Panc1 (cell line): ENCODE results near the gene GNAT1. TPM values are rescaled to one million over a fixed set of nuclear protein-coding genes. Genes with fewer than 3 reads are reported as not detected.

Experiments
- ATAC-seq: fragments of 200-7000 bp; cut with Tn5 transposase; 2 replicates; pipeline ENCODE4 v1.9.1; 2020; ENCODE audit warnings: mild to moderate bottlenecking, moderate library complexity
- BruUV-seq: library from RNA; stranded (reverse); fragments of 400-500 nt; replicated peaks from 2 replicates; lab custom pipeline; 2021; lab: Mats Ljungman, UMichigan
- CTCF ChIA-PET: fragments of 300-600 bp; sonication (Branson Sonifier 250); formaldehyde crosslinking; loops from one replicate; lab custom pipeline; 2022; ENCODE audit warnings: antibody characterized with exemption; lab: Charles Lee
- POLR2A ChIA-PET: fragments of 300-600 bp; sonication (Branson Sonifier 250); formaldehyde crosslinking; loops from one replicate; lab custom pipeline; 2022; ENCODE audit warnings: antibody characterized with exemption; lab: Charles Lee
- DNase-seq: peaks from one replicate; pipeline ENCODE4 v3.0.0-alpha.2; 2010; ENCODE audit warnings: low read depth, low spot score
- H3K27ac ChIP-seq: 2 replicates; pipeline ENCODE4 v1.5.1; 2011; ENCODE audit warnings: mild to moderate bottlenecking, low read length, inconsistent platforms
- H3K27me3 ChIP-seq: fragments of 200-500 bp; sonication (Bioruptor generic); 2 replicates; pipeline ENCODE4 v1.6.0; 2014; ENCODE audit warnings: low read length, inconsistent platforms; ENCODE audit not compliant: control insufficient read depth, insufficient read depth
- H3K36me3 ChIP-seq: fragments of 200-500 bp; sonication (Bioruptor generic); 2 replicates; pipeline ENCODE4 v1.5.1; 2014; ENCODE audit warnings: inconsistent platforms, mild to moderate bottlenecking, low read length, moderate library complexity; ENCODE audit not compliant: control insufficient read depth, insufficient read depth
- H3K4me1 ChIP-seq: 2 replicates; pipeline ENCODE4 v1.5.1; 2011; ENCODE audit warnings: inconsistent platforms, mild to moderate bottlenecking, low read length, moderate library complexity; ENCODE audit not compliant: control insufficient read depth, insufficient read depth
- H3K4me3 ChIP-seq, 2 experiments: 2 replicates each; pipeline ENCODE4 v1.5.1; 2011 to 2012; ENCODE audit warnings: low read depth in 2 of 2, low read length in 2 of 2, mild to moderate bottlenecking in 2 of 2, inconsistent platforms in 1 of 2, moderate library complexity in 1 of 2
- H3K9me3 ChIP-seq: fragments of 200-500 bp; sonication (Bioruptor generic); 2 replicates; pipeline ENCODE4 v1.5.1; 2014; ENCODE audit warnings: low read depth, mild to moderate bottlenecking, inconsistent platforms, low read length, moderate library complexity; ENCODE audit not compliant: control insufficient read depth, insufficient read depth
- POLR2AphosphoS5 ChIP-seq: IDR thresholded peaks from 2 replicates; pipeline ENCODE4 v1.6.1; 2012; ENCODE audit warnings: mild to moderate bottlenecking, low read depth, low read length, moderate library complexity
- REST ChIP-seq, 2 experiments: IDR thresholded peaks; 2 replicates each; pipeline ENCODE4 v1.6.1; 2011 to 2012; ENCODE audit warnings: low read depth in 2 of 2, control low read depth in 1 of 2, low read length in 1 of 2, mild to moderate bottlenecking in 1 of 2, moderate library complexity in 1 of 2; ENCODE audit not compliant: insufficient read depth in 1 of 2
- SIN3A ChIP-seq: IDR thresholded peaks from 2 replicates; pipeline ENCODE4 v1.6.1; 2012; ENCODE audit warnings: low read depth, mild to moderate bottlenecking, low read length, moderate library complexity, borderline replicate concordance; ENCODE audit not compliant: insufficient read depth
- TCF7L2 ChIP-seq: IDR thresholded peaks from 2 replicates; pipeline ENCODE4 v1.6.1; 2011; ENCODE audit warnings: mild to moderate bottlenecking, low read depth, low read length, inconsistent platforms
- in situ Hi-C: cut with HindIII; loops from 2 replicates; pipeline ENCODE4 v1.10.0; 2016; ENCODE audit warnings: low sequenced_read_pairs, low pct_unique_long_range_greater_than_20kb
- intact Hi-C: fragments of 100-400 bp; cut with micrococcal nuclease; formaldehyde crosslinking; loops from one replicate; pipeline ENCODE4 v1.10.0; 2022; ENCODE audit not compliant: unreplicated experiment
- total RNA-seq: library from RNA; stranded (reverse); gene quantifications from one replicate; pipeline ENCODE4 v1.2.1, GENCODE V29; 2021; ENCODE audit not compliant: unreplicated experiment
- TF ChIP-seq, protein P1 (sequence below): fragments of 450-650 bp; IDR thresholded peaks from 2 replicates; pipeline ENCODE4 v1.5.1; 2017; ENCODE audit warnings: mild to moderate bottlenecking

Gene GNAT1
- total RNA-seq, 1 experiment from 2014 or later: not detected

DNA sequence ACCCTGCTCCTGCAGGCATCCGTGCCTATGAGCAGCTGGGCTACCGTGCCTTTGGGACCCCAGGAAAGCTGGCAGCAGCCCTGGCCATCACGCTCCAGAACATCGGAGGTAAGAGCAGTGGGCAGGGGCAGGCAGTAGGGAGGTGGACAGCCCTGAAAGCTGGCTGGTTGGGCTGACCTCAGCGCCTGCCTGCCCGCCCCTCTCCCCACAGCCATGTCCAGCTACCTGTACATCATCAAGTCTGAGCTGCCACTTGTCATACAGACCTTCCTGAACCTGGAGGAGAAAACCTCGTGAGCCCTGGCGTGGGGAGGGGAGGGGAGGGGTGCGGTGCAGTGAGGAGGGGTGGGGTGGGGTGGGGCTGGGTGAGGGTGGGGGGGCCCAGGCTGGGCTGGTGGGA, 24.1 kb downstream of the GNAT1 start:
- intact Hi-C loops: no loop called here
- BruUV-seq: no TSS peak
- Histone ChIP-seq H3K27ac (no peak overlapping the region), H3K4me1 (no peaks in the 10 kb centered on the region; the same call in 1 of the 2 replicates), H3K27me3 (no peaks in the 10 kb centered on the region), H3K4me3 (no peak overlapping the region), H3K36me3 (no peaks in the 10 kb centered on the region), H3K9me3 (no peaks in the 10 kb centered on the region)
- no peak for DNase-seq
- TF ChIP-seq, protein P1, sequence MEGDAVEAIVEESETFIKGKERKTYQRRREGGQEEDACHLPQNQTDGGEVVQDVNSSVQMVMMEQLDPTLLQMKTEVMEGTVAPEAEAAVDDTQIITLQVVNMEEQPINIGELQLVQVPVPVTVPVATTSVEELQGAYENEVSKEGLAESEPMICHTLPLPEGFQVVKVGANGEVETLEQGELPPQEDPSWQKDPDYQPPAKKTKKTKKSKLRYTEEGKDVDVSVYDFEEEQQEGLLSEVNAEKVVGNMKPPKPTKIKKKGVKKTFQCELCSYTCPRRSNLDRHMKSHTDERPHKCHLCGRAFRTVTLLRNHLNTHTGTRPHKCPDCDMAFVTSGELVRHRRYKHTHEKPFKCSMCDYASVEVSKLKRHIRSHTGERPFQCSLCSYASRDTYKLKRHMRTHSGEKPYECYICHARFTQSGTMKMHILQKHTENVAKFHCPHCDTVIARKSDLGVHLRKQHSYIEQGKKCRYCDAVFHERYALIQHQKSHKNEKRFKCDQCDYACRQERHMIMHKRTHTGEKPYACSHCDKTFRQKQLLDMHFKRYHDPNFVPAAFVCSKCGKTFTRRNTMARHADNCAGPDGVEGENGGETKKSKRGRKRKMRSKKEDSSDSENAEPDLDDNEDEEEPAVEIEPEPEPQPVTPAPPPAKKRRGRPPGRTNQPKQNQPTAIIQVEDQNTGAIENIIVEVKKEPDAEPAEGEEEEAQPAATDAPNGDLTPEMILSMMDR: no peak
- TF ChIP-seq TCF7L2 (no peak), SIN3A (no peak), REST (IDR thresholded peaks at IDR 0.05; ENCODE audit: insufficient read depth in 1 of 2, low read depth in 2 of 2, low read length in 1 of 2) (no peak)
- in situ Hi-C loops: no loop called here
- ATAC-seq: no peak
- CTCF ChIA-PET: interaction anchor here (0.9 kb wide), 1 partner anchor 21 kb away, joined by 4 read pairs; no protein-coding TSS in a partner anchor
- POLR2A ChIA-PET: no interaction called here

DNA sequence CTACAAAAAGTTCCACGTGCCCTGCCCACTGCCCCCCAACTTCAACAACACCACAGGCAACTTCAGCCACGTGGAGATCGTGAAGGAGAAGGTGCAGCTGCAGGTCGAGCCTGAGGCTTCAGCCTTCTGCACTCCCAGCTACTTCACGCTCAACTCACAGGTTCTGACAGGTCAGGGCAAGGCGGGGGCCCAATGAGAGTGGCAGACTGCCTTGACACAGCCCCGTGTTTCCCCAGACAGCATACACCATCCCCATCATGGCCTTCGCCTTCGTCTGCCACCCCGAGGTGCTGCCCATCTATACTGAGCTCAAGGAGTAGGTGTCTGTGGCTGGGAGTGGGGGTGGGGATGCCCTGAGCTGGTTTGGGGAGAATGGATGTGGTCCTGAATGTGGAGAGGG, 26.3 kb downstream of the GNAT1 start:
- in situ Hi-C loops (no loop called here), intact Hi-C loops (no loop called here)
- ATAC-seq (no peak), DNase-seq (no peak)
- no peaks in the 10 kb centered on the region for H3K36me3 ChIP-seq
- no peak for TF ChIP-seq SIN3A
- no peak for TF ChIP-seq POLR2AphosphoS5
- TF ChIP-seq TCF7L2: no peak
- TF ChIP-seq, protein P1: no peak
- no peak for TF ChIP-seq REST (IDR thresholded peaks at IDR 0.05; ENCODE audit: insufficient read depth in 1 of 2, low read depth in 2 of 2, low read length in 1 of 2)
- H3K27ac ChIP-seq: no peak overlapping the region
- BruUV-seq: no TSS peak
- no peak overlapping the region for H3K4me3 ChIP-seq
- no peaks in the 10 kb centered on the region for H3K9me3 ChIP-seq
- POLR2A ChIA-PET: no interaction called here
- H3K4me1 ChIP-seq: no peaks in the 10 kb centered on the region
- no peaks in the 10 kb centered on the region for H3K27me3 ChIP-seq
- CTCF ChIA-PET: interaction anchor here (0.6 to 0.7 kb wide), 2 partner anchors 19 to 58 kb away, joined by 3 to 5 read pairs; no protein-coding TSS in a partner anchor
